Gastrocnemius medialis (tissue), 4 donors: Measurements from ENCODE around the gene TRH. TPM values are rescaled to one million over a fixed set of nuclear protein-coding genes. Genes with fewer than 3 reads are reported as not detected.

Experiments used
- ATAC-seq, 2 donors: fragments of 150-250 bp; one replicate each; pipeline ENCODE4 v1.9.1; 2016
- DNase-seq, 2 donors: peaks; one replicate each; pipeline ENCODE4 v3.0.0-alpha.2; 2019
- H3K27ac ChIP-seq, 4 donors: fragments of 200-600 bp; sonication (generic); 1 replicate in 1 of 4; 2 replicates in 3 of 4; pipeline ENCODE4 v1.5.1; 2016 to 2018; ENCODE audit warnings: mild to moderate bottlenecking in 2 of 4, moderate library complexity in 1 of 4
- H3K27me3 ChIP-seq, 3 donors: fragments of 200-600 bp; sonication (generic) in 2 of 3; 1 replicate in 1 of 3; 2 replicates in 2 of 3; pipeline versions ENCODE4 v1.5.1 to v1.6.0; 2016 to 2019; ENCODE audit warnings: mild to moderate bottlenecking in 1 of 3, moderate library complexity in 1 of 3
- H3K36me3 ChIP-seq, 2 donors: fragments of 200-600 bp; sonication (generic) in 1 of 2; one replicate each; pipeline ENCODE4 v1.5.1; 2017 to 2018
- H3K4me1 ChIP-seq, 2 donors: fragments of 200-600 bp; sonication (generic) in 1 of 2; one replicate each; pipeline ENCODE4 v1.5.1; 2016 to 2017; ENCODE audit warnings: mild to moderate bottlenecking in 2 of 2
- H3K4me3 ChIP-seq, 4 donors: fragments of 200-600 bp; sonication (generic) in 3 of 4; 1 replicate in 1 of 4; 2 replicates in 3 of 4; pipeline ENCODE4 v1.5.1; 2016 to 2019; ENCODE audit warnings: mild to moderate bottlenecking in 2 of 4
- H3K9me3 ChIP-seq, 3 donors: fragments of 200-600 bp; sonication (generic) in 2 of 3; 1 replicate in 1 of 3; 2 replicates in 2 of 3; pipeline ENCODE4 v1.5.1; 2016 to 2019
- CTCF ChIP-seq, 5 experiments: fragments of 450-650 bp in 3 of 5; fragments of 200-600 bp in 2 of 5; sonication (generic) in 2 of 5; IDR thresholded peaks in 4 of 5; conservative IDR thresholded peaks in 1 of 5; 1 replicate in 4 of 5; 2 replicates in 1 of 5; pipeline ENCODE4 v1.5.1; 2016 to 2019; ENCODE audit warnings: antibody characterized with exemption in 5 of 5, mild to moderate bottlenecking in 3 of 5, moderate library complexity in 3 of 5
- POLR2A ChIP-seq, 2 donors: fragments of 450-650 bp; IDR thresholded peaks; one replicate each; pipeline ENCODE4 v1.6.1; 2017; ENCODE audit warnings: antibody characterized with exemption in 2 of 2, mild to moderate bottlenecking in 2 of 2, moderate library complexity in 2 of 2
- in situ Hi-C, 4 donors: fragments of 200-750 bp; cut with MboI; loops; one replicate each; pipeline versions ENCODE4 v1.15.0 to v1.8.0; 2017; ENCODE audit warnings: low sequenced_read_pairs in 4 of 4
- intact Hi-C: fragments of 100-400 bp; cut with DNase I; formaldehyde crosslinking; loops from one replicate; pipeline ENCODE4 v1.15.1; 2023; ENCODE audit warnings: low total_unique reads
- total RNA-seq, 4 donors: library from RNA; depleted of rRNA; stranded (reverse); fragments of >200 nt; gene quantifications; one replicate each; pipeline versions ENCODE4 v1.1.0 to v1.2.3, GENCODE V29; 2016

Gene TRH
- total RNA-seq, 4 donors from 2014 or later = not detected

GRCh38 chr3:129954514-129954913 lies 20.0 kb upstream of the TRH start:
- intact Hi-C loops (no loop called here), in situ Hi-C loops (no loop called here)
- H3K4me1 ChIP-seq = no peaks in the 10 kb centered on the region
- no peak overlapping the region for H3K27ac ChIP-seq
- no peak overlapping the region for H3K4me3 ChIP-seq
- H3K27me3 ChIP-seq = no peaks in the 10 kb centered on the region
- ATAC-seq = no peak
- no peak for TF ChIP-seq CTCF (IDR thresholded peaks at IDR 0.05 in 4 of 5, conservative IDR thresholded peaks at IDR 0.05 in 1 of 5)
- no peak for TF ChIP-seq POLR2A (IDR thresholded peaks at IDR 0.05)
- H3K36me3 ChIP-seq = no peaks in the 10 kb centered on the region
- no peak for DNase-seq
- no peaks in the 10 kb centered on the region for H3K9me3 ChIP-seq

- ATAC-seq (no peak), DNase-seq (no peak)
- in situ Hi-C loops = no loop called here
- H3K27ac ChIP-seq = no peak overlapping the region
- H3K9me3 ChIP-seq = no peaks in the 10 kb centered on the region
- H3K27me3 ChIP-seq = no peaks in the 10 kb centered on the region
- no peak for TF ChIP-seq POLR2A (IDR thresholded peaks at IDR 0.05)
- TF ChIP-seq CTCF (IDR thresholded peaks at IDR 0.05 in 4 of 5, conservative IDR thresholded peaks at IDR 0.05 in 1 of 5) = no peak
- H3K36me3 ChIP-seq = no peaks in the 10 kb centered on the region
- intact Hi-C loops = no loop called here
- no peaks in the 10 kb centered on the region for H3K4me1 ChIP-seq
- H3K4me3 ChIP-seq = no peak overlapping the region
Measured at GRCh38 chr3:129956936-129957335, 17.6 kb upstream of the TRH start.

GRCh38 chr3:129958755-129959154 lies 15.8 kb upstream of the TRH start:
- H3K36me3 ChIP-seq = no peaks in the 10 kb centered on the region
- no peaks in the 10 kb centered on the region for H3K9me3 ChIP-seq
- H3K27ac ChIP-seq = no peak overlapping the region
- intact Hi-C loops = no loop called here
- ATAC-seq (no peak), DNase-seq (no peak)
- TF ChIP-seq POLR2A (IDR thresholded peaks at IDR 0.05) (no peak), CTCF (IDR thresholded peaks at IDR 0.05 in 4 of 5, conservative IDR thresholded peaks at IDR 0.05 in 1 of 5) (no peak)
- H3K4me1 ChIP-seq = no peaks in the 10 kb centered on the region
- in situ Hi-C loops = no loop called here
- no peak overlapping the region for H3K4me3 ChIP-seq
- no peaks in the 10 kb centered on the region for H3K27me3 ChIP-seq

- no peak overlapping the region for H3K27ac ChIP-seq
- no peak for ATAC-seq
- no peaks in the 10 kb centered on the region for H3K27me3 ChIP-seq
- TF ChIP-seq CTCF (IDR thresholded peaks at IDR 0.05 in 4 of 5, conservative IDR thresholded peaks at IDR 0.05 in 1 of 5) (no peak), POLR2A (IDR thresholded peaks at IDR 0.05) (no peak)
- H3K4me3 ChIP-seq = no peak overlapping the region
- H3K4me1 ChIP-seq = no peaks in the 10 kb centered on the region
- no peaks in the 10 kb centered on the region for H3K36me3 ChIP-seq
- DNase-seq = no peak
- intact Hi-C loops (no loop called here), in situ Hi-C loops (no loop called here)
- H3K9me3 ChIP-seq = no peaks in the 10 kb centered on the region
Measured at GRCh38 chr3:129961141-129961541, 13.4 kb upstream of the TRH start.

GRCh38 chr3:129962600-129962999 lies 11.9 kb upstream of the TRH start:
- no peak for DNase-seq
- no peaks in the 10 kb centered on the region for H3K9me3 ChIP-seq
- TF ChIP-seq CTCF (IDR thresholded peaks at IDR 0.05 in 4 of 5, conservative IDR thresholded peaks at IDR 0.05 in 1 of 5) (no peak), POLR2A (IDR thresholded peaks at IDR 0.05) (no peak)
- no peaks in the 10 kb centered on the region for H3K27me3 ChIP-seq
- no peak for ATAC-seq
- H3K36me3 ChIP-seq = no peaks in the 10 kb centered on the region
- no peak overlapping the region for H3K4me3 ChIP-seq
- no peaks in the 10 kb centered on the region for H3K4me1 ChIP-seq
- H3K27ac ChIP-seq = no peak overlapping the region
- in situ Hi-C loops = no loop called here
- intact Hi-C loops = no loop called here
